ENCODE data around the gene LDLR.
A peak's percentile ranks its signal among the peaks of the same experiment; 100 is the strongest.

LDLR gene

DNA sequence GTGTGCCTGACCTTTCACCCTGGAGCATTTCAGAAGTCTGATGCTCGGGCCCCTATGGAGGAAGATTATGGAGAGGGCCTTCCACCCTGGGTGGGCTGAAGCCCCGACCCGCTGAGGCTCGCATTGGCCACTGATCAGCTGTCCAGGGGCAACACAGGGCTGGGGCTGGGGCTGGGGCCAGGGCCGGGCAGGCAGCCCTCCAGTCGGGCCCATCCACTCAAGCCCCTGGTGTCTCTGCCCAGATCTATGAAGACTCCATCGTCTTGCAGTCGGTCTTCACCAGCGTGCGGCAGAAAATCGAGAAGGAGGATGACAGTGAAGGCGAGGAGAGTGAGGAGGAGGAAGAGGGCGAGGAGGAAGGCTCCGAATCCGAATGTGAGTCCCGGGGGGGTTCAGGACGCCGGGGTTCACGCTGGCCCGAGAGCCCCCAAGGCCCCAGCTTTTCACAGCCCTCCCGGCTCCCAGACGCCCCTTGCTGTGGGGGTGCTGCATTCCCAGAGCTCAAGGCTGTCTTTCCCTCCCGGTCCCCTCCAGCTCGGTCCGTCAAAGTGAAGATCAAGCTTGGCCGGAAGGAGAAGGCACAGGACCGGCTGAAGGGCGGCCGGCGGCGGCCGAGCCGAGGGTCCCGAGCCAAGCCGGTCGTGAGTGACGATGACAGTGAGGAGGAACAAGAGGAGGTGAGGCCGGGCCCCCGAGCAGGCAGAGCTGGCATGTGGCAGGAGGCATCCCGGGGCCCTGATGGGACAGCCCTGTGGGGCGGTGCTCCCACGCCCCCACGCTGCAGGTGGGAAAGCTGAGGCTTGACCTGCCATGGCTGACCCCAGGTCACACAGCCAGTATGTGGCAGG lies 29.5 kb upstream of the LDLR start:
- no peak overlapping the region for H3K4me3 ChIP-seq (ENCODE audit: control insufficient read depth, low read depth, low read length)
- TF ChIP-seq CTCF (conservative IDR thresholded peaks at IDR 0.05; ENCODE audit: control insufficient read depth, insufficient read depth, low read depth, low read length) = no peak
- no peak for DNase-seq (ENCODE audit: low read depth)

GRCh38 chr19:11061952-11062351 lies 27.3 kb upstream of the LDLR start:
- DNase-seq (ENCODE audit: low read depth) = no peak
- TF ChIP-seq CTCF (conservative IDR thresholded peaks at IDR 0.05; ENCODE audit: control insufficient read depth, insufficient read depth, low read depth, low read length) = no peak
- no peak overlapping the region for H3K4me3 ChIP-seq (ENCODE audit: control insufficient read depth, low read depth, low read length)

DNA sequence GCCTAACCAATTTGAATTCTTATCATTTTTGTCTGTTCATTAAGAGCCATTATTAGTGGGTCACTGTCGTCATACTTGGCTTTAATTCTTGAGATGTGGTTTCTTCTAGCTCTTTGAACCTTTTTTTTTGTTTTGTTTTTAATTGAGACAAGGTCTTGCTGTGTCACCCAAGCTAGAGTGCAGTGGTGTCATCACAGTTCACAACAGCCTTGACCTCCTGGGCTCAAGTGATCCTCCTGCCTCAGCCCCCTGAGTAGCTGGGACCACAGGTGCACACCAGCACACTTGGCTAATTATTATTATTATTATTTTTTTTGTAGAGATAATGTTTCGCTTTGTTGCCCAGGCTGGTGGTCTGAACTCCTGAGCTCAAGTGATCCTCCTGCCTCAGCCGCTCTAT lies 25.8 kb upstream of the LDLR start:
- H3K4me3 ChIP-seq (ENCODE audit: control insufficient read depth, low read depth, low read length) = no peak overlapping the region
- TF ChIP-seq CTCF (conservative IDR thresholded peaks at IDR 0.05; ENCODE audit: control insufficient read depth, insufficient read depth, low read depth, low read length) = no peak
- DNase-seq (ENCODE audit: low read depth) = no peak

DNA sequence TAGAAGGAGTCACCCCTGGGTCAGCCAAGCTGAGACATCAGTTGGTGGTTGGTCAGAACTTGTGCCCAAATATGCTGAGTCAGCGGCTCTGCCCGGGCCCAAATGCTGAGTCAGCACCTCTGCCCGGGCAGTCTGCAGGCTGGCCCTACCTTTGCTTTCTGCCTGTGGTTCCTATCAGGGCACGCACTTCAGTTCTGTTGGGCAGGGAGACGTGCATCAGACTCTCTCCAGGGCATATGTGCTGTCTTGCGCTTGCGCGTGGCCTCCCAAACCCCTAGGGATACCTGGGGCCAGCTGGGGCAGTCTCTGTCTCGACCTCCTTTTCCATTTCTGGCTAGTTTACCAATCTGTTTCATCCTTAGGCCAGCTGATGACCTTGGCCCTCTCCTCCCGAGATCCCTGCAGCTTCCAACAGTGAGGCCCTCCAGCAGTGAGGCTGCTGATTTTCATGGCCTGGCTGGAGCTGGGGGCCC lies 24.4 kb upstream of the LDLR start:
- DNase-seq (ENCODE audit: low read depth) = peak; percentile 49
- no peak for TF ChIP-seq CTCF (conservative IDR thresholded peaks at IDR 0.05; ENCODE audit: control insufficient read depth, insufficient read depth, low read depth, low read length)
- no peak overlapping the region for H3K4me3 ChIP-seq (ENCODE audit: control insufficient read depth, low read depth, low read length)

- TF ChIP-seq CTCF (conservative IDR thresholded peaks at IDR 0.05; ENCODE audit: control insufficient read depth, insufficient read depth, low read depth, low read length) = no peak
- H3K4me3 ChIP-seq (ENCODE audit: control insufficient read depth, low read depth, low read length) = no peak overlapping the region
- DNase-seq (ENCODE audit: low read depth) = no peak
Observed at GRCh38 chr19:11066326-11066725, 22.9 kb upstream of the LDLR start.

DNA sequence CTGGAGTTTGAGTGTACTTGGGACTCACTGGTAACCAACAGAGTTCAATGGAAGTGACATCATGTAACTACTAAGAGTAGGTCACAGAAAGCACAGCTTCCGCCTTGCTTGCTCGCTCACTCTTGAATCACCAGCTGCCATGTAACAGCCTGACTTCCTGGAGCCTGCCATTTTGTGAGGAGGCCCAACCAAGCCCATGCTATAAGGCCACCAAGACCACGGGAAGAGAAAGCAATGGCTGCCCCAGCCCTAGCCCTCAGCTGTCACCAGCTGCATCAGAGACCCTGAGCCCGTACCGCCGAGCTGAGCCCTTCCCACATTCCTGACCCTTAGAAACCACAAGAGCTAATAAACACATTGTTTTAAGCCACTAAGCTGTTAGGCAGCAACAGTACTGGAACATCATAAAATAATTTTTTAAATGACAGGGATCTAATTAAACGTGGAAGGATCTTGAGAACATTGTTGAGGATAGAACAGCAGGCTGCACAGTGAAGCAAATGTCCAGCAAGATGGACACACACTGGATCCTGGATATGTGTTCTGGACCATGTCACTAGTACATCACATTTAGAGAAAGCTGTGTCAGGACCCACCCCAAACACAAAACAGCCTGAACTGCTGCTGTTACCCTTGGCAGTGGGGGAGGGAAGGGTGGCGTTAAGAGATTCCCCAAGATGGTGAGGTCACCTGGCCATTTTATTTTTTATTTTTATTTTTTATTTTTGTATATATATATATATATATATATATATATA lies 21.7 kb upstream of the LDLR start:
- no peak overlapping the region for H3K4me3 ChIP-seq (ENCODE audit: control insufficient read depth, low read depth, low read length)
- peak; percentile 53 for DNase-seq (ENCODE audit: low read depth)
- no peak for TF ChIP-seq CTCF (conservative IDR thresholded peaks at IDR 0.05; ENCODE audit: control insufficient read depth, insufficient read depth, low read depth, low read length)
